RWPE1 (cell line): ENCODE data around the gene PLEKHM3.

ENCODE experiments used
- CTCF ChIA-PET: fragments of 350-600 bp; sonication (Branson Sonifier 250); formaldehyde crosslinking; extraction: SDS; loops from one replicate; lab custom pipeline; 2021; lab: Yijun Ruan, JAX
- POLR2A ChIA-PET: fragments of 400-600 bp; formaldehyde crosslinking; extraction: SDS; loops from one replicate; lab custom pipeline; 2020; ENCODE audit warnings: antibody characterized with exemption; ENCODE audit not compliant: low non-redundant PET; lab: Yijun Ruan, JAX
- DNase-seq: peaks from one replicate; pipeline ENCODE4 v3.0.0; 2012; ENCODE audit warnings: low spot score
- H3K27ac ChIP-seq: fragments of 450-650 bp; 2 replicates; pipeline ENCODE4 v1.5.1; 2017
- TF ChIP-seq, protein P1 (sequence below): fragments of 450-650 bp; conservative IDR thresholded peaks from 2 replicates; pipeline ENCODE4 v1.5.1; 2017; ENCODE audit warnings: low read depth, mild to moderate bottlenecking

PLEKHM3 gene

DNA sequence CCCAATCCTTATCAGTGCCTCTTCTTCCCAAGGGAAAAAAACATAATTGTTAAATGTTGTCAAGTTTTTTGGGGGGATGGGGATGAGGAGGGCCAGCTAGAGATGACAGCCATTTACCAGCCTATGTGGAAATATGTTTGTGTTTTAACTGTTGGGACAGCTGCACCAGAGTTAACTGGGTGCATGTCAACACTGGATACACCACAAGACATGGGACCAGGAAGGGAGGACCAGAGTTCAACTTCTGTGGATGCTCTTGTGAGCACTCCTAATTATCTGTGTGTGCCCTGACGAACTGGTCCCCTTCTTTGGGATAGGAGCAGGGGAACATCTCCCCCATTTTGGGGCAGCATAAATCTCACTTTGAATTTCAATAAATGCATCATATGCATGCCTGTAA, 189.5 kb downstream of the PLEKHM3 start:
- TF ChIP-seq, protein P1, sequence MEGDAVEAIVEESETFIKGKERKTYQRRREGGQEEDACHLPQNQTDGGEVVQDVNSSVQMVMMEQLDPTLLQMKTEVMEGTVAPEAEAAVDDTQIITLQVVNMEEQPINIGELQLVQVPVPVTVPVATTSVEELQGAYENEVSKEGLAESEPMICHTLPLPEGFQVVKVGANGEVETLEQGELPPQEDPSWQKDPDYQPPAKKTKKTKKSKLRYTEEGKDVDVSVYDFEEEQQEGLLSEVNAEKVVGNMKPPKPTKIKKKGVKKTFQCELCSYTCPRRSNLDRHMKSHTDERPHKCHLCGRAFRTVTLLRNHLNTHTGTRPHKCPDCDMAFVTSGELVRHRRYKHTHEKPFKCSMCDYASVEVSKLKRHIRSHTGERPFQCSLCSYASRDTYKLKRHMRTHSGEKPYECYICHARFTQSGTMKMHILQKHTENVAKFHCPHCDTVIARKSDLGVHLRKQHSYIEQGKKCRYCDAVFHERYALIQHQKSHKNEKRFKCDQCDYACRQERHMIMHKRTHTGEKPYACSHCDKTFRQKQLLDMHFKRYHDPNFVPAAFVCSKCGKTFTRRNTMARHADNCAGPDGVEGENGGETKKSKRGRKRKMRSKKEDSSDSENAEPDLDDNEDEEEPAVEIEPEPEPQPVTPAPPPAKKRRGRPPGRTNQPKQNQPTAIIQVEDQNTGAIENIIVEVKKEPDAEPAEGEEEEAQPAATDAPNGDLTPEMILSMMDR: no peak
- ChIA-PET CTCF (no interaction called here), POLR2A (interaction anchor here (0.5 kb wide), 1 partner anchor 33 kb away, joined by 7 read pairs; no protein-coding TSS in a partner anchor)
- no peak for DNase-seq
- no peak overlapping the region for H3K27ac ChIP-seq

DNA sequence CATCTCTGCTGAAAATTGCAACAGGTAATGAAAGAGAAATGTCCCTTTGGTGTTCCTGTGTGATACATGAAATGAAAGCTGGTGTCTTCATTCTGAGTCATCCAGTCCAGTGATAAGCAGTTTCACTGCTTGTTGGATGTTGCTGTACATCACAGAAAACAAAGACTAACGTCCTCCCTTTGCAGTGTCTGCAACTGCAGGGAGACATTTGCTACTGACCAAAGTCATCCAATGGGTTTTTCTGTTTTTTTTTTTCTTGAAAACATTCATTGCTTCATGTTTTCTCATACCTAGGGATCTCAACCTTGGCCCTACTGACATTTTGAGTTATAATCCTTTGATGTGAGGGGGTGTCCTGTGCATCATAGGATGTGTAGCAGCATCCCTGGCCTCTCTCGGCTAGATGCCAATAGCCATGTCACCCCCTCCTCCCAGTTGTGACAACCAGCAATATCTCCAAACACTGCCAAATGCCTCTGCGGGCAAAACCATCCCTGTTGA, 192.0 kb downstream of the PLEKHM3 start:
- H3K27ac ChIP-seq: no peak overlapping the region
- no peak for DNase-seq
- ChIA-PET CTCF (no interaction called here), POLR2A (interaction anchor here (0.7 kb wide), 1 partner anchor 859 kb away, joined by 10 read pairs; no protein-coding TSS in a partner anchor)
- TF ChIP-seq, protein P1: no peak

- ChIA-PET CTCF (interaction anchor here (0.6 kb wide), 1 partner anchor 206 kb away, joined by 4 read pairs; no protein-coding TSS in a partner anchor), POLR2A (no interaction called here)
- TF ChIP-seq, protein P1: no peak
- DNase-seq: no peak
- no peak overlapping the region for H3K27ac ChIP-seq
These were observed 193.6 kb downstream of the PLEKHM3 start for GRCh38 chr2:207831584-207832248.

GRCh38 chr2:207830778-207831438, 194.4 kb downstream of the PLEKHM3 start:
- TF ChIP-seq, protein P1: no peak
- ChIA-PET CTCF (no interaction called here), POLR2A (no interaction called here)
- H3K27ac ChIP-seq: no peak overlapping the region
- no peak for DNase-seq

- TF ChIP-seq, protein P1: no peak
- POLR2A ChIA-PET: no interaction called here
- H3K27ac ChIP-seq: no peak overlapping the region
- peak; percentile 44 for DNase-seq
- CTCF ChIA-PET: interaction anchor here (0.6 kb wide), 1 partner anchor 242 kb away, joined by 3 read pairs; no protein-coding TSS in a partner anchor
These were observed 196.8 kb downstream of the PLEKHM3 start for GRCh38 chr2:207828361-207829057.

- no peak overlapping the region for H3K27ac ChIP-seq
- DNase-seq: no peak
- ChIA-PET POLR2A (no interaction called here), CTCF (interaction anchor here (0.5 to 0.7 kb wide), 3 partner anchors 7 to 60 kb away, joined by 3 read pairs; no protein-coding TSS in a partner anchor)
- TF ChIP-seq, protein P1: no peak
These were observed 199.3 kb downstream of the PLEKHM3 start for GRCh38 chr2:207825978-207826377.
